Mucosa of stomach (tissue), 1 donor: Measurements from ENCODE around the gene ASAH2.
"Not testable (repeated sequence)": the region's sequence is repeated elsewhere in the genome, so short reads cannot be mapped to it uniquely, and the experiment has no call there.

ENCODE experiments used
- H3K27me3 ChIP-seq: one replicate; pipeline ENCODE4 v1.7.0; 2013; ENCODE audit warnings: mild to moderate bottlenecking, low read length; ENCODE audit not compliant: control insufficient read depth, insufficient read depth
- H3K36me3 ChIP-seq: one replicate; pipeline ENCODE4 v1.7.0; 2013; ENCODE audit warnings: low read length; ENCODE audit not compliant: control insufficient read depth, insufficient read depth
- H3K4me1 ChIP-seq: one replicate; pipeline ENCODE4 v1.7.0; 2013; ENCODE audit warnings: mild to moderate bottlenecking, low read length; ENCODE audit not compliant: control insufficient read depth, insufficient read depth
- H3K4me3 ChIP-seq: one replicate; pipeline ENCODE4 v1.7.0; 2013; ENCODE audit warnings: low read length
- H3K9ac ChIP-seq: one replicate; pipeline ENCODE4 v1.7.0; 2013; ENCODE audit warnings: mild to moderate bottlenecking, low read length, moderate library complexity
- H3K9me3 ChIP-seq: one replicate; pipeline ENCODE4 v1.7.0; 2013; ENCODE audit warnings: mild to moderate bottlenecking, low read length, moderate library complexity; ENCODE audit not compliant: control insufficient read depth
- donor health status: Pancreatic carcinoma.

The ASAH2 gene

DNA sequence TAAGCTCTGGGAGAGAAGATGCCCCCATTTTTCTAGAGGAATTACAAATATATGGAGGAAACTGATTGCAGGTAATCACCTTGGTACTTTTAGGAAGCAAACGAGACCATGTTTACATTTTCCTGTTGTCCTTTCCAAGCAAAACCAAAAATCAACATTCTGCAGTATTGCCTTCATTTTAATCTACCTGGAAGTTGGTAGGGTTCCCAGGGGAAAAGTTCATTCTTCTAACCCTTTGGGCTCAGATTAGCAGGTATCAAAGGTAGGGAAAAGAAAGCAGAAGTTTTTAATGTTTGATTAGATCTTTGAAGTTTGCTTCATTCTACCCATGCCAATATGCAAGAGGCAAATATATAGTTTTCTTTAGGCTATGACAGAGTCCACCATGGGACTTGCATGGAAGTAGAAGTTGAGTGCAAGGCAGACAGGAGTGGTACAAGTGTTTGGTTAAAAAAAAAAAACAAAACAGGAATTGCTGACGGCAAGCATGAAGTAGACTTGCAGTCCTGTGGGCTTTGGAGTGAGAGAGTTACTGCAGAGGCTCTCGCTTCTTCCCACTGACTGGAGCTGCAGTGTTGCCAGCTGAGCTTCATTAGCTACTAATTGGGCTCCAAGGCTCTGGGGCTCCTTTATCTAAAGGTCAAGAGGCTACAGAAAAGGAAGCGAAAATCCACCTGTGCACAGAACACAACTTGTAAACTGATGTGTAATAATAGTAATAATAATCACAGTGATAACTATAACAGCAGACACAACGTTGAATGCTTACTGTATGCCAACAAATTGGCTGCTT lies 28.9 kb upstream of the ASAH2 start:
- Histone ChIP-seq H3K27me3 (no peaks in the 10 kb centered on the region), H3K4me3 (no peak overlapping the region), H3K9me3 (no peaks in the 10 kb centered on the region), H3K9ac (no peak overlapping the region), H3K36me3 (no peaks in the 10 kb centered on the region), H3K4me1 (peaks cover 5% of the 10 kb centered on the region)

DNA sequence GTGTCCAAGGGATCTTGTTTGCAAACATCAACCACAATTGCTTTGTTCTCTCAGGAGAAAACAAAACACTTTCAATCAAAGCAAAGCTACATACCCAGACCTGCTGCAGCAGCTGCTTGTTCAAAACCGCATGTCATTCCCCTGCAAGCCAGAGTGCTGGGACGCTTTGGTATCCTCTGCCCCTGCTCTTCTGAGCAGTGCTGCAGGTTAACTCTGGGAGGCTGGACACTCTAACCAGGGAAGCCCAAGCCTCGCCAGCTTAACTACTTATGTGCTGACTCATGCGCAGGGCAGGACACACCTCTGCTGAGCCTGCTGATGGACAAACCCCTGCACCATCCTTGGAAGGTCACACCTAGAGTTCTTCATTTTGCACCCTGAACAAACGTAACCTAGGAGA lies 28.2 kb upstream of the ASAH2 start:
- no peaks in the 10 kb centered on the region for H3K9me3 ChIP-seq
- H3K36me3 ChIP-seq: no peaks in the 10 kb centered on the region
- H3K4me3 ChIP-seq: no peak overlapping the region
- no peaks in the 10 kb centered on the region for H3K27me3 ChIP-seq
- no peak overlapping the region for H3K9ac ChIP-seq
- peaks cover 5% of the 10 kb centered on the region for H3K4me1 ChIP-seq

DNA sequence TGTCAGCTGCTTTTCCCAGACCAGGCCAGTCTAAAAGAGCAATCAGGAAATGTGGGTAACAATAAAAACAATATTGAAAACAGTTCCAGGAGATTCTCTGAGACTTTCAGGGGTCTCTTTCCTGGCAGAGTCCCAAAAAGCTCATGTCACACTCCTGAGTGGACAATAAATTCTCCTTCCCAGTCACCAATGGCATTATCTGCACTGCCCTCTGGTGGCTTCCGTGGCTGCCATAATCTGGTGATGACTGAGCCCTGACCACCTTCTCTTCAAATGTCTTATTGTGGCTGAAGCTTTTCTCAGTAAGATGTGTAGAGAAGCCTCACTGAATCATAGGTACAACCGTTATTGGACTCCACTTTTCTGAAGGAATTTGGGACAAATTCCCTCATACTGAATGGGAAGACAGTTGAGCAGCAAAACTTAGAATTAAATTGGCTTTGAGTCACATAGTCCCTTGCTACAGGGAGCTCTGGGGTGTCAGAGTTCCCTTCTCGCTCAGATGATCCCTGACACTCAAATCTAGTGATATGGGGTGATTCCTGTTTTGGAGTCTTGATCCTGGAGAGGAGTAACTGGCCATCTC lies 24.4 kb upstream of the ASAH2 start:
- Histone ChIP-seq H3K27me3 (no peaks in the 10 kb centered on the region), H3K9ac (no peak overlapping the region), H3K36me3 (no peaks in the 10 kb centered on the region), H3K9me3 (no peaks in the 10 kb centered on the region), H3K4me3 (no peak overlapping the region), H3K4me1 (peaks cover 5% of the 10 kb centered on the region)

DNA sequence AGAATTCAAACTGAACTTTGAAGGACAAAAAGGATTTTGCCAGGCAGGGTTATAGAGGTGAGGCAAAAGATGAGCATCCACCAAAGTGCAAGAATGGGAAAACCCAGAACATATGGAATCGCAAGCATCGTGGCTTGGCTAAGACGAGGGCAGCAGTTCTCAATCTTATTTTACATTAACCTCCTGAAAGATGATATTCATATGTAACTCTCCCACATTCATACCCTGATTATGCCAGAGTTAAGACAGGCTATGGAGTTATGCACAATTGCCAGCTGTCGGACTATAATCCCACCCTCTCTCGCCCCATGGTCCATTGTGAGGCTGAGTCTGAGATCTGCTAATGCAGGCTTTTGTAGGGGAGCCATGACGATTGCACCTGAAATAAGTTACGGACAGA lies 21.2 kb upstream of the ASAH2 start:
- Histone ChIP-seq H3K4me1 (no peaks in the 10 kb centered on the region), H3K9me3 (no peaks in the 10 kb centered on the region), H3K36me3 (no peaks in the 10 kb centered on the region), H3K9ac (no peak overlapping the region), H3K27me3 (no peaks in the 10 kb centered on the region), H3K4me3 (no peak overlapping the region)

DNA sequence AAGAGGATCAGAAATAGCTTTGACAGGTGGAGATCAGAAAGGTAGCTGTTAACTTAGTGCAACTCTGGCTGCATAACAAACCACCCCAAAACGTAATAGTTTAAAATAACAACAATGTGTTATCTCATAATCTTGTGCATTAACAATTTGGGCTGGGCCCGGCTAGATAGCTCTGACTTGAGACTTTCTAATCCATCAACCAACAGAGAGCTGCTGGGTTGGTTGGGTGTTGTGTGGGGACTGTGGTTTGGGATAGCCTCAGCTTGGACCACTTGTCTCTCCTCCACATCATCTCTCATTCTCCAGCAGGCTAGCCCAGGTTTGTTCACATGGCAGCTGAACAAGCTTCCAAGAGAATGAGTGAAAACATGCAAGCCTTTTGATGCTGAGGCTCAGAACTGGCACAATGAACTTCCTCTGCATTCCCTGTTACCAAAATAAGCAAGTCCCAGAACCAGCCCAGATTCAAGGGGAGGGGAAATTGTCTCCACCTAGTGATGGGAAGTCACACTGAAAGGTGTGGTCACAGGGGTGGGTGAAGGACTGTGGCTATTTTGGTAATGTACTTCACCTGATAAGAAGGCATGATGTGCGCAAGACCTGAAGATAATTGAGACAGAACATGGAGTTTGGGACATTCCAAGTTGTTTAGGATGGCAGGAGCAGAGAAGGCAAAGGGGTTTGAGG lies 20.4 kb upstream of the ASAH2 start:
- H3K9ac ChIP-seq: no peak overlapping the region
- H3K4me3 ChIP-seq: no peak overlapping the region
- H3K4me1 ChIP-seq: no peaks in the 10 kb centered on the region
- H3K36me3 ChIP-seq: no peaks in the 10 kb centered on the region
- H3K9me3 ChIP-seq: no peaks in the 10 kb centered on the region
- H3K27me3 ChIP-seq: no peaks in the 10 kb centered on the region

DNA sequence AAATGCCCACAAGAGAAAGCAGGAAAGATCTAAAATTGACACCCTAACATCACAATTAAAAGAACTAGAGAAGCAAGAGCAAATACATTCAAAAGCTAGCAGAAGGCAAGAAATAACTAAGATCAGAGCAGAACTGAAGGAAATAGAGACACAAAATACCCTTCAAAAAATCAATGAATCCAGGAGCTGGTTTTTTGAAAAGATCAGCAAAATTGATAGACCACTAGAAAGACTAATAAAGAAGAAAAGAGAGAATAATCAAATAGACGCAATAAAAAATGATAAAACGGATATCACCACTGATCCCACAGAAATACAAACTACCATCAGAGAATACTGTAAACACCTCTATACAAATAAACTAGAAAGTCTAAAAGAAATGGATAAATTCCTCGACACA lies 16.6 kb upstream of the ASAH2 start:
- not testable (repeated sequence) for H3K9ac ChIP-seq, H3K27me3 ChIP-seq, H3K4me3 ChIP-seq, H3K4me1 ChIP-seq, H3K9me3 ChIP-seq, H3K36me3 ChIP-seq

DNA sequence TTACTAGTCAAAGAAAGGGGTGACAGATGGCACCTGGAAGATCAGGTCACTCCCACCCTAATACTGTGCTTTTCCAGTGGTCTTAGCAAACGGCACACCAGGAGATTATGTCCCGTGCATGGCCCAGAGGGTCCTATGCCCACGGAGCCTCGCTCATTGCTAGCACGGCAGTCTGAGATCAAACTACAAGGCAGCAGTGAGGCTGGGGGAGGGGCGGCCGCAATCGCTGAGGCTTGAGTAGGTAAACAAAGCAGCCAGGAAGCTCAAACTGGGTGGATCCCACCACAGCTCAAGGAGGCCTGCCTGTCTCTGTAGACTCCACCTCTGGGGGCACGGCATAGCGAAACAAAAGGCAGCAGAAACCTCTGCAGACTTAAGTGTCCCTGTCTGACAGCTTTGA lies 11.3 kb upstream of the ASAH2 start:
- not testable (repeated sequence) for H3K36me3 ChIP-seq, H3K4me1 ChIP-seq, H3K9ac ChIP-seq, H3K9me3 ChIP-seq, H3K27me3 ChIP-seq, H3K4me3 ChIP-seq

DNA sequence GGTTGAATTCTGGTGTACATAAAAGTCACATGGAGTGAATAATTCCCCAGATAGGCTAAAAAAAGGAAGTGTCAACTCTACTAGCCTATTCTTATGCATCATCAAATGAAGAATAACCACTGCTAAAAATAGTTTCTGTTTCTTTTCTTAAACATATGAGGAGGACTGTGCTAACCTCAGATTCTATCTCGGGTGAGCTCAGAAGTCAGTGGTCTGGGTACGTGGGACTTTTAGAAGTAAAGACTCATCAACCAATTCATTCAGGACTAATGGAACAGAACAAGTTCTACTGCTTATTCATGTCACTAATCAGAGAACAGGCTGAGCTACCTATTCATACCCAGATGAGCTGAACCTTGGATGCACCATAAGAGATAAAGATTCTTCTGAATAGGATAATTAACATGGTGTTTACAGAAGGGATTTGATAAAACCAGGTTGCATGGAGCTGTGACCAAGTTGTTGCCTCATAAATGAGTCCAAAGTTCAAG lies 9.5 kb upstream of the ASAH2 start:
- Histone ChIP-seq H3K36me3 (no peaks in the 10 kb centered on the region), H3K9ac (no peak overlapping the region), H3K27me3 (no peaks in the 10 kb centered on the region), H3K4me1 (peaks cover 6% of the 10 kb centered on the region), H3K4me3 (no peak overlapping the region), H3K9me3 (no peaks in the 10 kb centered on the region)

DNA sequence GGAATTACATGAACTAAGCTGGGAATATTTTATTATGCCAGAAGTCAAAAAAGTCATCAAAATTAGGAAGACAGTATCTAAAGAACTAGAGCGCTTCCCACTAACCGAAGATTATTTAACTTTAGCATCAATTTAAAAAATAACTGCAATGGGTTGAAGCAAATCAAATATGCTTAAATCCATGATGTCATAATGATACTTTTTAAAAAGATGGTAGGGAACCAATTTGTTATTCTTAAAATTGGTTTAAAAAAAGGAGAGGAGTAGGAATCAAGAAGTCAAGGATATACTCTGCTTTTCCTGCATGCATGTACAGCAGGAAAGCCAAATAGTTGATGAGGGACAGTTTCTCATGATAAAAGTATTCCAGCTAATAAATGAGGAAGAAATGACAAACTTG lies 3.2 kb upstream of the ASAH2 start:
- Histone ChIP-seq H3K4me1 (no peaks in the 10 kb centered on the region), H3K9ac (no peak overlapping the region), H3K36me3 (no peaks in the 10 kb centered on the region), H3K27me3 (no peaks in the 10 kb centered on the region), H3K9me3 (no peaks in the 10 kb centered on the region), H3K4me3 (no peak overlapping the region)

DNA sequence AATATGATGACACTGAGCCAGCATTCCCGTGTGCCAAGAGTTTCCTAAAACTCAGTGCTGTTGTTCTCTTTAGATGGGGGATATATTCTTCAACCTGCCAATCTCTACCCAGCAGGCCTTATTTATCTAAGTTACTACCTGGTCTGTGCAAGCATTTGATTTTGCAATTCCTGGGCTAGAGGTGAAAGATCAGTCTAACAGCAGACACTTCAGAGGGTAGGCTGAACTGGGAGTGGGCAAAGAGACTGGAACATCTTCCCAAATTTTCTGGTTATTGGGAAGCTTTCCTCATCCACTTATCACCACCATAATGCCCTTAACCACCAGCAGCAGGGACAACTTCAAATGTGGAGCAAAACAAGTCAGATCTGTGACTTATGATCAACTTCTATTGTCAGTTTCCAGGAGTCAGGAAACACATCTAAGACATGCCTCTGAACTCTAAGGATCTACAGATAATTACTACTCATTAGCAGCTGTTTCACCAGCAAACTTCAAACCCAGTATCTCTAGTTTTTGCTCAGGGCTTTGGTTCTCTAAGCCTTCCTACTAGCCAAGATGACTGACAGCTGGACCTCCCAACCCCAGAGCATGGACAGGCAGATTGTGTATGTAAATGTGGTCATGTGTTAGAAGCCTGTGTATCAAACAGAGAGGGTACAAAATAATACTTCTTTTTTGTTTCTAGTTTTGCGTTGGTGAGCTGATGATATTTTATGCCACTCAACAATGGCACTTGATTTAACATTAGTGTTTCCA lies 1.0 kb downstream of the ASAH2 start:
- Histone ChIP-seq H3K4me3 (no peak overlapping the region), H3K9me3 (no peaks in the 10 kb centered on the region), H3K4me1 (no peaks in the 10 kb centered on the region), H3K36me3 (no peaks in the 10 kb centered on the region), H3K9ac (no peak overlapping the region), H3K27me3 (no peaks in the 10 kb centered on the region)

DNA sequence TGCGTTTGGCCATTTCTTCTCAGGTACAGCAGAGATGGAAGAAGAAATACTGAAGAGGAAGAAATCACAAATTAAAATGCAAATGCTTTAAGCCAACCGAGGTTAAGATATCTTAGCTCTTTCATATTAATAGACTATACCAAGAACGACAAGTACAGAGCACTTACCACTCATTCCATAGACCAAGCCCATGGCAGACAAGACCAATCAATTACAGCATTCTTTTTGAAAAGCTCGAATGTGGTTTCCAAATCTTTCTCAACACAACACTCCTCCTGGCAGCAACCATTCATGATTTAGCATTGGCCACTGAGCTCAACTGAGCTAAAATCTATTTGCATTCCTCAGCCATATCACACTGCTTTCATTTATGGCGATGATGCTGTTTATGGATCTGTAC lies 2.7 kb downstream of the ASAH2 start:
- Histone ChIP-seq H3K4me3 (no peak overlapping the region), H3K27me3 (no peaks in the 10 kb centered on the region), H3K4me1 (no peaks in the 10 kb centered on the region), H3K36me3 (no peaks in the 10 kb centered on the region), H3K9ac (no peak overlapping the region), H3K9me3 (no peaks in the 10 kb centered on the region)

DNA sequence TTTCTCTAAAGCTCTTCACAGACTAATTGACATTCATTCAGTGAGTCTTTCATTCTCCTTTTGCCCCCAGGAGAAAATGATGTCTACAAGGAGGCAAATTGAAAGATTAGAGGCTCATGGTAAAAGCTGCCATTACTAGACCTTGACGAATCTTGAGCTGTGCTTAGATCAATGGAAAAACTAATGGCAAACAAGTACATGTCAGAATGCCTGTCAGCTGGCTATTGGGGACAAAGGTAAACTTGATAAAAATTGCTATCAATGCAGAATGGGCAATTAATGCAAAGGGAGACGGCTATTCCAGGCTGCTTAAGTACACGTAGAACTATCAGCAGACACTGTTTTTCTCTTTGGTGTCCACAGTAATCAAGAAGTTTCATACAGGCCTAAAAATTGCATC lies 3.3 kb downstream of the ASAH2 start:
- H3K9ac ChIP-seq: no peak overlapping the region
- H3K4me3 ChIP-seq: no peak overlapping the region
- no peaks in the 10 kb centered on the region for H3K9me3 ChIP-seq
- H3K27me3 ChIP-seq: no peaks in the 10 kb centered on the region
- no peaks in the 10 kb centered on the region for H3K36me3 ChIP-seq
- H3K4me1 ChIP-seq: no peaks in the 10 kb centered on the region
